ENCODE measurements around the gene IQCK. TPM values are rescaled to one million over a fixed set of nuclear protein-coding genes. Genes with fewer than 3 reads are reported as not detected.

Gene IQCK
- total RNA-seq, 4 donors from 2014 or later = 23.1 to 62.7 (median 37.6) TPM

GRCh38 chr16:19886073-19886941 is 168.2 kb downstream of the IQCK start:
- no peaks in the 10 kb centered on the region for H3K9me3 ChIP-seq
- peak overlapping the region in 3 of 4 donors; percentile 60 to 84 (median 82) for H3K4me3 ChIP-seq
- H3K36me3 ChIP-seq = no peaks in the 10 kb centered on the region
- WGBS, 2 donors = 4 to 9% methylated on average over 20 of the region's 20 CpGs
- H3K27me3 ChIP-seq = peaks cover 0 to 18% of the 10 kb centered on the region in 2 donors
- H3K4me1 ChIP-seq = peaks cover 0 to 46% (median 18%) of the 10 kb centered on the region in 4 donors
- peak; percentile 75 to 92 for DNase-seq (ENCODE audit: low spot score in 2 of 2)
- H3K27ac ChIP-seq = peak overlapping the region in 2 of 4 donors; percentile 52 to 91
- TF ChIP-seq EP300 (IDR thresholded peaks at IDR 0.05) = peak in 1 of 2 donors; percentile 41
- TF ChIP-seq POLR2A (IDR thresholded peaks at IDR 0.05) = no peak
- TF ChIP-seq CTCF (IDR thresholded peaks at IDR 0.05) = peak; percentile 98 to 100 (median 99)

GRCh38 chr16:19888834-19889233 is 170.8 kb downstream of the IQCK start:
- 75 to 84% methylated on average over 3 of the region's 3 CpGs for WGBS, 2 donors
- Histone ChIP-seq H3K9me3 (no peaks in the 10 kb centered on the region), H3K27ac (no peak overlapping the region), H3K4me1 (peaks cover 0 to 22% (median 12%) of the 10 kb centered on the region in 4 donors), H3K36me3 (no peaks in the 10 kb centered on the region), H3K4me3 (no peak overlapping the region), H3K27me3 (peaks cover 0 to 8% of the 10 kb centered on the region in 2 donors)
- TF ChIP-seq EP300 (IDR thresholded peaks at IDR 0.05) (no peak), POLR2A (IDR thresholded peaks at IDR 0.05) (no peak), CTCF (IDR thresholded peaks at IDR 0.05) (no peak)
- DNase-seq (ENCODE audit: low spot score in 2 of 2) = no peak

GRCh38 chr16:19890901-19891300 is 172.8 kb downstream of the IQCK start:
- WGBS, 2 donors = 86 to 90% methylated on average over 3 of the region's 3 CpGs

GRCh38 chr16:19892902-19893301 is 174.8 kb downstream of the IQCK start:
- no peak for DNase-seq (ENCODE audit: low spot score in 2 of 2)
- no peak for TF ChIP-seq POLR2A (IDR thresholded peaks at IDR 0.05)
- TF ChIP-seq EP300 (IDR thresholded peaks at IDR 0.05) = no peak
- TF ChIP-seq CTCF (IDR thresholded peaks at IDR 0.05) = no peak
- Histone ChIP-seq H3K4me1 (no peaks in the 10 kb centered on the region), H3K4me3 (no peak overlapping the region), H3K27me3 (no peaks in the 10 kb centered on the region), H3K27ac (no peak overlapping the region), H3K36me3 (no peaks in the 10 kb centered on the region), H3K9me3 (no peaks in the 10 kb centered on the region)
- WGBS, 2 donors = 88 to 91% methylated on average over 12 of the region's 12 CpGs

More at GRCh38 chr16:19890901-19891300, 172.8 kb downstream of the IQCK start:
- Histone ChIP-seq H3K4me1 (peaks cover 0 to 8% (median 2%) of the 10 kb centered on the region in 4 donors), H3K9me3 (no peaks in the 10 kb centered on the region), H3K27ac (no peak overlapping the region), H3K4me3 (no peak overlapping the region), H3K36me3 (no peaks in the 10 kb centered on the region), H3K27me3 (no peaks in the 10 kb centered on the region)
- TF ChIP-seq EP300 (IDR thresholded peaks at IDR 0.05) (no peak), CTCF (IDR thresholded peaks at IDR 0.05) (no peak), POLR2A (IDR thresholded peaks at IDR 0.05) (no peak)
- no peak for DNase-seq (ENCODE audit: low spot score in 2 of 2)

GRCh38 chr16:19894586-19894985 is 176.5 kb downstream of the IQCK start:
- H3K4me1 ChIP-seq = no peaks in the 10 kb centered on the region
- H3K9me3 ChIP-seq = no peaks in the 10 kb centered on the region
- H3K27me3 ChIP-seq = no peaks in the 10 kb centered on the region
- 90 to 91% methylated on average over 7 of the region's 7 CpGs for WGBS, 2 donors
- DNase-seq (ENCODE audit: low spot score in 2 of 2) = no peak
- TF ChIP-seq POLR2A (IDR thresholded peaks at IDR 0.05) = no peak
- TF ChIP-seq EP300 (IDR thresholded peaks at IDR 0.05) = no peak
- no peak for TF ChIP-seq CTCF (IDR thresholded peaks at IDR 0.05)
- H3K27ac ChIP-seq = no peak overlapping the region
- no peak overlapping the region for H3K4me3 ChIP-seq
- H3K36me3 ChIP-seq = no peaks in the 10 kb centered on the region
